ENCODE data around the gene HOTAIR.

- TF ChIP-seq TARDBP (IDR thresholded peaks at IDR 0.05) (no peak), ELF4 (IDR thresholded peaks at IDR 0.05) (no peak), FOXM1 (IDR thresholded peaks at IDR 0.05; ENCODE audit: borderline replicate concordance) (no peak), FOXK2 (IDR thresholded peaks at IDR 0.05) (no peak), FOXA1 (IDR thresholded peaks at IDR 0.05) (no peak), BHLHE40 (IDR thresholded peaks at IDR 0.05; ENCODE audit: borderline replicate concordance) (no peak), L3MBTL2 (conservative IDR thresholded peaks at IDR 0.05) (no peak), SP1 (IDR thresholded peaks at IDR 0.05) (no peak)
Observed at GRCh38 chr12:54001283-54002187, 26.8 kb upstream of the HOTAIR start.

All from HEK293T (cell line).